ENCODE measurements around the gene CERS2.
A peak's percentile ranks its signal among the peaks of the same experiment; 100 is the strongest.

The CERS2 gene

DNA sequence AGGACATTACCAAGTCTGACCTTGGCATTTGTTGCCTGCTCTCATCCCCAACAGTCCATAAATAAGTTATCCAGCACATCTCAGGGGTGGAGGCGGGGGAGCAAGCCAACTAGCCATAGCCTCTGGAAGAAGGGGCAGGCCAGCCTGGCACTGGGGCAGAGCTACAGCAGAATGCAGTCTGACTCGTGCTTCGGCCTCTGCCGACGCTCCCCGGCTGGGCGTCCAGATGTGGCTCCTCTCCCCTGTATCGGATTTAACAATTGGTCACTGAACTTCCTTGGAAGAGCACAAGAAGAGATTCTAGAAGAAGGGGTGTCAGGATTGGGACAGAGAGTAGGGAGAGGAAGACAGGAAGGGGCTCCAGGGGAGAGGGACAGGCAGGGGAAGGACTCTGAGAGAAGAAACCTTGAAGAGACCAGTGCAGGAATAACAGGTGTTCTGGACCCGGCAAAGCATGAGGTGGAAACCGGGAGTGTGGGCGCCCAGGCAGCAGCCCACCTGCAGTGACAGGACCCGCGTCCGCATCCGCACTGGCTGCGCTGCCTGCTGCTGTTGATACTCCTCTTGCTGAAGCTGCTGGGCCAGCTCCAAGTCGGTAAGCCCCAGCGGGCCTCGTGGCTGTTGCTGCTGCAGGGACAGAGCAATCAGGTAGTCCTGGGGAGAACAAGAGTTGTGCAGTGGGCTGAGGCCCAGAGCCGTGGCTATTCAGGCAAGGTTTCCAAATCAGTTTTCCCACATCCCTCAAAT lies 22.7 kb upstream of the CERS2 start:
- DNase-seq, result no peak

DNA sequence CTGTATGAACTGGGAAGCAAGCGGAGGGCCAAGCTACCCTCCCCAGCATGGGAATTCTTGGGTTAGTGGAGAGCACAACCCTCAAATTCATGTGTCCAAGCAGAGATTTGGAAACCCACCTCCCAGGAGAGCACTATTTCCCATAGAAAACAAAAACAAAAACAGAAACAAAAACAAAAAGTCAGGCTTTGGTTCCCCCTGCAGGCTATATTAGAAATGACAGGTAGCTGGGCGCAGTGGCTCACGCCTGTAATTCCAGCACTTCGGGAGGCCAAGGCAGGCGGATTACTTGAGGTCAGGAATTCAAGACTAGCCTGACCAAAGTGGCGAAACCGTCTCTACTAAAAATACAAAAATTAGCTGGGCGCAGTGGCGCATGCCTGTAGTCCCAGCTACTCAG lies 21.3 kb upstream of the CERS2 start:
- DNase-seq, result no peak

DNA sequence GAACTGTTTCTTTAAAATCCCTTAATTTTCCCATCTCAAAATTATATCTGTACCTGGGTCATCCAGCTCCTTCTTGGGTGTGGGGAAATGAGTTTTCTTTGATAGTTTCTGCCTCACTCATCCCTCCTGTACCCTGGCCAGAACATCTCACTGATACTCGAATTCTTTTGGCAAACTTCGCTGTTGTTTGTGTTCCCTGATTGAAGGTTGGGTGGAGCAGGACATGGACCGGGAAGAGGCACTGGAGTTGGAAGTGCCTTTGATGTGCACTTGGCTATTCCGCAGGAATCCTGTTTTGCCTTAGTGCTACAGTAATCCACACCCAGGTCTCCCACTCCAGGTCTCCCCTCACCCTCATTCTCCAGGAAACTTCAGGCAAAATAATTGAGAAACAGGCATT lies 20.8 kb upstream of the CERS2 start:
- no peak for DNase-seq

DNA sequence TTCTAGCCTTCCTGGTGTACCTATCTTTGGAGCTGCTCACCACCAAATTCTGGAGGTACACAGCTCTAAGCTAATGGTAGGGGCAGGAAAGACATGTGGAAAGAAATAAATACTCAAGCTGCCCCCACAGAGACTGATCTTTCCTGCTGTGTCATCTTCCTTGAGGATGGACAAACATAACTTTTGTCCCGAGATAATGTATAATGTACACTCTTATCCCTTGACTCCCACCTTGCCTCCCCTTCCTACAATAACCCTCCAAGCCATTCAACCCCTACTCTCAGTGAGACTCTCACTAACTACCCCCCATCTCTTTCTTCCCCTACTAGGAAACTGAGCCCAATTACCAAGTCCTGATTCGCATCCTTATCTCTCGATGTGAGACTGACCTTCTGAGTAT lies 19.6 kb upstream of the CERS2 start:
- no peak for DNase-seq

DNA sequence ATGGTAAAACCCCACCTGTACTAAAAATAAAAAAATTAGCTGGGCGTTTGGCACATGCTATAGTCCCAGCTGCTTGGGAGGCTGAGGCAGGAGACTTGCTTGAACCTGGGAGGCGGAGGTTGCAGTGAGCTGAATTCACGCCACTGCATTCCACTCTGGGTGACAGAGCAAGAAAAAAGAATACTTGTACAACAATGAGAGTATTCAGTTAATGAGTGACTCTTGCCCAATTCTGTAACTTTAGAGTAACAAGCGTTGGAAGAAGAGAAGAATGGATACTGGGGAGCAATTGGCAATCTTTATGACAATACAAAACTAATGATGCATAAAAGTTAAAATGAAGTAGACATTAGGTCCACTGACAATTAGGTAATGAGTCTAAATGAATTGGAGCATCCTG lies 18.0 kb upstream of the CERS2 start:
- no peak for DNase-seq

DNA sequence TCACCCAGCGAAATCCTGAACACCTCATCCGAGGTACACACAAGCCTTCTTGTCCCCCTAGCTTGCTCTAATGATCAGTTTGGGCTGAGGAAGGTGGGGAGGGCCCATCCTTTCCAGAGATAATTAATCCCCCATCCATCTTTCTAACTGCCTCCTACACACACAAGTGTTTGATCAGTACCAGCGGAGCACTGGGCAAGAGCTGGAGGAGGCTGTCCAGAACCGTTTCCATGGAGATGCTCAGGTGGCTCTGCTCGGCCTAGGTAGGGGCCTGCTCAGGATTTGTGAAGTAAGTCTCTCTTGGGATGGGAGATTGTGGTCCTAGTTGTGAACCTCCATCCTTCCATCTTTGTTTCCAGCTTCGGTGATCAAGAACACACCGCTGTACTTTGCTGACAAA lies 13.3 kb upstream of the CERS2 start:
- DNase-seq, result no peak

DNA sequence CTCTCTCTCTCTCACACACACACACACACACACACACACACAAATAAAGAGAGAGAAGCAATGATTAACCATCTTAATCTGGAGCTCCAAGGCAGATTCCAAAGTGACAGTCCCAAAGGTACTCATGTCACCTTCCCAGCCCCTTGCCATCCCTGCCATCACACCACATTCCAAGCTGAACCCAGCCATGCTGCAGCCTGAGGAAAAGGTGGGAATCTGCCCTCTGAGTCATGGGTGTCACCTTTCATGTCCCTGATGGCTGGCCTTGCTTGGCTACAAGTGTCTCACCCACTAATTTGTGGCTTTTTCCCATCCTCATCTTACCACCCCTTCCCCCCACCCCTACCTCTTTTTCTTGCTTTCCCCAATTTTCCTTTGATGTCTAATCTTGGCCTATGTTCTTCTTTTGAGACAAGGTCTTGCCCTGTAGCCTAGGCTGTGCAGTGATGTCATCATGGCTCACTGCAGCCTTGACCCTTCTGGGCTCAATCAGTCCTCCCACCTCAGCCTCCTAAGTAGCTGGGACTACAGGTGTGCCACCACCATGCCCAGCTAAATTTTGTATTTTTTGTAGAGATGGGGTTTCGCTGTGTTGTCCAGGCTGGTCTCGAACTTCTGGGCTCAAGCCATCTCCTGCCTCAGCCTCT lies 10.7 kb upstream of the CERS2 start:
- no peak for DNase-seq

DNA sequence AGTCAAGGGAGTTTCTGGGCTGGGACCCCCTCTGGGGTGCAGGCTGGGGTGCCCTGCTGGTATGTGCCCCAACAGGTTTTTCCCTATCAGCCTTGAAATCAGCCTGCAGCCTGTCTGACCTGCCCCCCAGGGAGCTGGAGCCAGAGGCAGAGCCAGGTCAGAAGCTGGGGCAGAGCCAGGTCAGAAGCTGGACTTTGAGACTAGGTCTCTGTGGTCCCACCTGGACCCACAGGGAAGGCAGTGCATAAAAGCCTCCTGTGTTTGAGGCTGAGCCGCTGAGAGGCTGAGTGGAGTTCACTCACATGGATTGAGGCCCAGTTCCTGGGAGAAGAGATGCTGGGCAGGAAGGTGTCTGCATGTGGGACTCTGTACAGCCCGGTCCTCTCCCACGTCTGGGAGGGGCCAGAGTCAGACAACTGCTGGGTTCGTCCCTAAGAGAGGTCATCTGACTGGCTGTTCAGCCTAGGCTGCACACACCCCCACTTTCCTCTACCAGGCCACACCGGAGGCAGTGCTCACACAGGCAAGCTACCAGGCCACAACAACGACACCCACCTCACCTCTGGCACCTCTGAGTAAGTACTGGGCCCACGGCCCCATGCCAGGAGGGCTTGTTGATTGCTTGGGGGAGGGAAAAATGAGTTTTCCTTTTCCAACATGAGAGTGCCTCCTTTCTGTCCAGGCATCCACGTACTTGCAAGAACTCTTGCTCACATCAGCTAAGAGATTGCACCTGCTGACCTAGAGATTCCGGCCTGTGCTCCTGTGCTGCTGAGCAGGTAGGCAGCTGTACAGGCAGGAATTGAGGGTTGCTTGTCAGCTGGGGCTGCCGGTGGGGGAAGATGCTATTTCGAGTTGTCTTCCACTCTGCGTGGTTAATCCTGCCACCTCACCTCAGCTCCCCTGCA lies 7.4 kb upstream of the CERS2 start, which contains the start of gene ANXA9:
Gene ANXA9 (plus strand): TSS at position 488 of the 908 bp plus-strand sequence. CDS start 814 bp downstream, outside the sequence.
- DNase-seq, result no peak

DNA sequence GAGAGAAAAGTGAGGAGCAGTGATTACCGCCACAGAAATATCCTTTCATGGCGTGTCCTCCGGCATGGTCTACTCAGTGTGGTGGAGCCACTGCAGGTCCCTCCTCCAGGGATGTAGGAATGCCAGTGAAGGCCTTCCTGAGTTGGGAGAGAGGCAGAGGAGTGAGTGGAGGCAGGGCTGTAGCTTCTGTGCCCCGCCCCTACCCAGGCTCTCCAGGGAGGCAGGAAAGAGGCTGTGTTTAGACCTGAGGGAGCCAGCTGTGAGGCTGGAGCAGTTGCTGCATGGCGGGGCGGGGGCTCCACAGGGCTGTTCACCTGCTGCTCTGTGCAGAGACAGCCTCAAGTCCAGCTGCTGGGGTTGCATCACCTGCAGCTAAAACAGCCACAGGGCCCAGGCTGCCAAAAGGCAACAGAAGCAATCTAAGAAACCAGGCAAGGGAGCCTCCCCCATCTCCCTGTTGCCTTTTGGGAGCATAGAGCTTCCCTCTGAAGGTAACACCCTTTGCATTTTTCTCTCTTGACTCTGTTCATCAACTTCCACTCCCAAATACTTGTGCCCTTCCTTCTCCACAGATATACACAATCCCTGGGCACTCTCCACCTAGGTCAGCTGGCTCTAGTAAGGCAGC lies 6.7 kb upstream of the CERS2 start:
- no peak for DNase-seq

DNA sequence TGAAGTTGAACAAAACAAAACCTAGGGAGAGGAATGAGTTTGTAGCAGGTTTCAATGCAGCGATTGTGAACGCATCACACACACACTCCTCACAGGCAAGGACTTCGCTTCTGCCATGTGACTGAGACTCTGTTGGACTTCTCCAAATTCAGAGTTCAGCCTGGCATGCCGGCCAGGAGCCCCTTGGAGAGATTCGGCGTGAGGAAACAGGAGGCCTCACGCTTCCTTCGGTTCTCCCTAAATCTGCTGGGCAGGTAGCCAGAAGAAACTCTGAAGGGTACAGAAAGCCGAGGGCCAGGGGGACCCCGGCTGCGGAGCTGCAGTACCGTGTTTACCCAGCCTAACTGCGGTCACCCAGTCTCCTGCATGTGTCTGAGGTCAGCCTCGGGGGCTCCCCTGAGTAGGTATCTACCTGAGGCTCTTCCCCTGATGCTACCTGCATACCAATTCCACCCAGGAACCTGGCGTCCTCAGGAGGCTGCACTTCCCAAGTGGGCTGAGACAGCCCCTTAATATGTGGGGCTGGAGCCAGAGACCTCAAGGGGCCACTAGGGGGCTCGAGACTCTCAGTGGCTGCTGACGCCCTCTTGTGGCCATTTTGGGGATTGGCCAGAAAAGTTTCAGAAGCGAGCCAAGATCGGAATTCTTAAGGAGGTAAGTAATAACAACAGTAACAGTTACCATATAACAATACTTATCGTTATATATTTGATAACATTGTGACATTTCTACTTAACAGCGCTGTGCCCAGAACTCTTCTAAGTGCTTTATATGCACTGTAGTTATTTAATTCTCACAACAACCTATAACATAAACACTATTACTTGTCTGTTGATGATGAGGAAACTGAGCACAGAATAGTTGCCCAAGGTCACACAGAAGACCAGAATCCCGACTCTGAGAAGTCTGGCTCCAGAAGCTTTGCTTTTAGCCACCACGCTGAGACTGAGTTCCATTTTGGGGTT lies 4.7 kb upstream of the CERS2 start:
- peak; percentile 88 for DNase-seq

DNA sequence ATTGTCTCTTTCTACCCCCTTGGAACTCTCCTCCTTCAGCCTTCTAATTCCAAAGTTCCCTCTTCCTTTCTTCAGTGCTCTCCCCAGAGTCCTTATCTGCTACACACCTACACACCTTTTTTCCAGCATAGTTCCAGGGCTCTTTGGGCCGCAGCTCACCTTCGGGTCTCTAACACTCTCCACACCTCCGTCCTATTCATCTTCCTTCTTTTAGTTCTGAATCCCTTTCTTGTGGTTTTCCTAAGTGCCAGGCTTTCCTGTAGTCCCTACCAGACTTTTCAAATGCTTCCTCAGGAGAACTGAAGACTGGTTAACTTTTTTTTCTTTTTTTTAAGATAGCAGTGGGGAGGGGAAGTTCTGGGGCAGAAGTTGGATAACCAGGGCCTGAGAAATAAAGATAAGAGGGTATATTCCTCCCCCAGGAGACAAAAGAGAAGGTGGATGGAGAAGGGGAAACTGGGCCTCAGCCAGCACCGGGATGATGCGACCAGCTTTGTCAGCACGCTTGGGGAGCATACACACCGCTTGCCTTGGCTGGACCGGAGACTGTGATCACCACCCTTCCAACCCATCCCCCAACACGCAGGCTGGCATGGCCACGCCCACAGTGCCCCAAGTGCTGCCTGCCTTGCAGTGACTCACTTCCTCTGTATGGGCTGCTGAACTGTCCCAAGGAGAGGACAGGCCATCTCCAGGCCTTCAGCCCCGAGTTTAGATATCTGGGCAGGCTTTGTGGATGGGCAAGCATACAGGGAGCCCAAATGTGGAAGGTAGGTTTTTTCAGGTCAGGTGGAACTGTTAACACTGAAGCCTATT lies 2.5 kb upstream of the CERS2 start:
- no peak for DNase-seq

DNA sequence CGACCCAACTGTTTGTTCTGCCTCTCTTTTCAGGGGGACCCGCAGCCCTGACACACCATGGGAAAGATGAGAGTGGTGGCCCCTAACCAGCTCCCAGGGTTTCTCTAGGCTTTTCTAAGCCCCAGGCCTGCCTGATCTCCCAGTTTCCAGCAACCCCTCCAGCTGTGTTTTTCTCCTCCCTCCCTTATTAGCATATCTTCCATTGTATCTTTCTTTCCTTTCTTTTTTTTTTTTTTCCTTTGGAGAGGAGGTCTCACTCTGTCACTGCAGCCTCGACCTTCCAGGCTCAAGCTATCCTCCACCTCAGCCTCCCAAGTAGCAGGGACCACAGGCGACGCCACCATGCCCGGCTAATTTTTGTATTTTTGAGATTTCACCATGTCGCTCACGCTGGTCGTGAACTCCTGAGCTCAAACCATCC lies 1.8 kb upstream of the CERS2 start:
- DNase-seq, result no peak

DNA sequence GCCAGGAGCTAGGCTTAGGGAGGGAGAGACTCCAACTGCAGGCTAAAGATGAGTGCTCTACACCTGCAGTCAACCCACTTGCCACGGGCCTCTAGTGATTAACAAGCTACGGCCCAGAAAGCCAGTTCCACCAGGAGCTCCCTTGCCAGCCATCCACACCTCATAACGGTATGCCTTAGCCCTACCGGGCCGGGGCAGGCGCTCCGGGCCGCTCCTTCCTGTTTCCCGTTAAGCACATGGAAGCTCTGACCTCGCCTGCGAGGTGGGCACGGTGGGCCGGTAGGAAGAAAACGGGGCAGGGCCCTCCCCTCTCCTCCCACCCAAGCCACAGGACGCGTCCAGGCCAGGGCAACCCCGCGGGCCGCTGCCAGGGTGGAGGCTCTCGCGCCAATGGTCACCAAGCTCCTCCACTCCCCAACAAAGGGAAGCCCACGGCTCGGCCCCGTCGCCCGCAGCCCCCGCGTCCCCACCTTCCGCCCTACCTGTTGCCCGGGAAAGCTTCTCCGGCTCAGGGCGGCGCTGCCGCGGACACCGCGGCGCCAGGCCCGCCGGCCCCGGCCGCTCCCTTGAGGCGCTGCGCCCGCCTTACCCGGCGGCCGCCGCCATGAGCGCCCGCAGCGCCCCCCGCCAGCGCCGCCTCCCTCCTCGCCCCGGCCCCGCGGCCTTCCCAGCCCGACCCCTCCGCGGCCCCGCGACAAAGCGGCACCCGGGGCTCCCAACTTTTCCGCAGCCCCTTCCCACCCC lies 627 bp downstream of the CERS2 start:
- peak; percentile 55 for DNase-seq

DNA sequence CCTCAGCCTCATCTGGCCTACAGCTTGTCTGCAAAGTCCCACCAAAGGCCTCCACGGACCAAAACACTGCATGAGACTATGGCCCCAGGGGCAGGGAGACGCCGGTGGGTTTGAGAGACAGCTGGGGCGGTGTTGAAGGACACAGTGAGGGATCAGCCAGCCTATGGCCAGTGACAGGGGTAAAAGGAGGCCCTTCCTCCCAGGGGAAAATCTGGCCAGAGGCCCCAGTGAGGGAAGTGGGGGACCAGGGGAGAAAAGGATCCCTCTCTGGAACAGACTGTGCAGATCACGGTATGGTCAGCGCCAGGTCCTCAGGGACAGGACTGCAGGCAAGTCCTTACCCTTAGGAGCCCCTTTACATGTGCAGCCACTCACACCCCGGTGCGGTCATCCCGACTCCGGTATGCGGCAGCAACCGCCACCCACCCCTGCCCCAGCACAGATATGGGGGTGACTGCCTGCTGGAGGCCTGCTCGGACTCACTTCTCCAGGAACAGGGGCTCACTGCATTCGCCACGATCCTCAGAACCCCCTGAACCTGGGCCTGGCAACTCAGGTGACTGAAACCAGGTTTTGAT lies 1.3 kb downstream of the CERS2 start:
- DNase-seq, result no peak

DNA sequence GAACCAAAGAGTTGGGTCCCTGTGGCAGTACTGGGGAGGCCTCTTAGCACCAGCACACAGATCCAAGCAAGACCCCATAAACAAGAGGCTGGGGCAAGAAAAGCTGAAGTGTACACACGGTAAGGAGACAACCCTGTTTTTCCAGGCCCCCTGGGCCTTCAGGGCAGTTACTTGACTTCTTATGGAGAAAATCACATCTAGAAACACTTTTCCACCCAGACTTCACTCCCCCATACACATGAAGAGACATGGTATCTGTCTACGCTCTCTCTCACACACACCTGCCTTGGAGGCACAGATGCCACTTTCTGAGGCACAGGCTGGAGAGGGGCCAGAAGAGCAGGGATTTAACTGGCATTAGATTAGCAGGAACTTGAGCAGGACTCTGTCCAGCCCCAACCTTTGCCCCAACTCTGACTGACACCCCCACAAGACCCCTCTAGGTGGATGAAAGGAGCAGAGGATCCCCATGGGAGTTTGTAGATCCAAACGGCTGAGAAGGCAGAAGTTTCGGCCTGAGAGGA lies 2.2 kb downstream of the CERS2 start:
- DNase-seq, result no peak

DNA sequence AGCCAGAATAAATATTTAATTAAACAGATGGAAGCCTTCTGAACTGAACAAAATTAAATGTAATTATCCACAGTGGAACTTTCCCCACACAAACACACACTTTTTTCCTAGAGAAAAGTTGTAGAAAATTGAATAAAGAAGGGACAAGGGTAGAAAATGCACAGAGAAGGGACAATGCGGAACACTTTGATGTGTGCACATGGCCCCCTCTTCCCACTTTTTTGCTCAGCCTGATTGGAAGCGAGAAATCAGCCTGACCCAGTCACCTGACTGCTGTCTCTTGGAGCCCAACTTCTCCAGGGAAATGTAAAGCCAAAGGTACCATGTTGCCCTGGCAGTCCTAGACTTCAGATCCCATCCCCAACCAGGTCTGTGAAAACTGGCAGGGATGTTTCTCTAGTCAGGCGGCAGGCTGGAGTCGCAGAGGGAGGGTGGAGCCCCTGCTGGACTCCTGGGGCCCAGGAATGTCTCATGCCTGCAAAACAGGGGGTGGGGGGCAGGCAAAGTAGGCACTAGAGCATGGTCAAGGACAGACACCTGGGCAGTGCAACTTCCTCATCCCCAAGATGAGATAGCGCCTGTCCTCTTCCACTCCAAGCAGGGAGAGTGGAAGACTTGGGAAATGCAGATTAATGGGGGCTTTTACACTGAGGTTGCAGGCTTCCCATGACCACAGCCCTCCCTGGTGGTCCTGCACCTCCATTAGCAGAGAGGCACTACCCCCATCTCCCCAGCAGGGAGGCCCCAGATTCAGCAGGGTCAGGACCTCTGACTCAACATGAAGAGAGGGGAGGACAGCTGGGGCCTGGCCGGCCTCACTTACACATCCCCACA lies 2.8 kb downstream of the CERS2 start:
- DNase-seq, result no peak

DNA sequence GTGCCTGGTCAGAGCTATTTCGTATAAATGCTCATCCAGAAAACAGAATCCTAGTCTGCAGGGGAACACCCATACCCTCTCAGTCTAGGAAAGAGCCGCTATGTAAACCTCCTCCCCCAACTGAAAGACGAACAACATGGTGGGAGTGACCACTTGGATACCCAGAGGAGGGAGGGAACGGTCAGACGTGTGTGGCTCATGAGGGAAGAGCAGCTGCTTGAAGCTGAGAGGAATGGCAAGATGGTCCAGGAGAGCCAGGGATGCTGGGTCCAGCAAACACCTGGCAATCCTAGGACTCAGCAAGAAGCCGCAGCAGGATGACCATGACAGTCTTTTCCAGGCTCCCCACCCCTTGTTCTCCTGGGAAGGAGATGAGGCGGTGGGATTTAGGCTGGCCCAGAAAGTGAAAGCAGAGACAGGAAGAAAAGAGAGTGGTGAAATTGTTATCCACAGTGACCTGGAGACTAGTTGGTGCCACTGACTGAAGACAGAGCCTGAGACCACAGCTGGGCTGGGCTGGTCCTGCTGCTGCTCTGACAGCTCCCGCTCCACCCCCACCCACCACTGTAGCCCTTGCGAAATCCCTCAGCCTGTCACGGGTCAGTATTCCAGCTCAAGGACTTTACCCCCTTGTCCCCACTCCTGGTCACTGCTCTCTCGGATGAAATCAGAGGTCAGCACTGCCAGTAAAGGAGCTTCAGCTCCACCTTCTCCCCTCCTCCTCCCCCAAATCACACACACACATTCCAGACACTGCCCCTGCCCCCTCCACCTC lies 3.6 kb downstream of the CERS2 start:
- DNase-seq, result no peak

DNA sequence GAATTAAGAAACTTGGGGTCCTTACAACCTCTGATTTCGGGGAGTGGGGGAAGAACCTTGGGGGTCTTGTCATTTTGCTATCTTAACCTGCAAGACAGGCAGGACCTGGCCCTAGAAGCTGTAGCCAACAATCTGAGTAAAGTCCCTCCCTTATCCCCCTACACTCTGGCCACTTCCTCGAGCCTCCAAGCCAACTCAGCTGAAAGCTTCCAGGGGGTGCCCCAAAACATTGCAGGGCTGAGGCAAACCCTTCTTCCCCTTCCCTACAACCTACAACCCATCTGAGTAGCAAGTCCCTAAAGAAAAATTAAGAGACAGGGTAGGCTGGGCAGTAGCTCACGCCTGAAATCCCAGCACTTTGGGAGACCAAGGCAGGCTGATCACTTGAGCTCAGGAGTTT lies 5.0 kb downstream of the CERS2 start:
- DNase-seq, result no peak

All from NCI-H1092 (cell line).